CD4-positive, alpha-beta T cell treated with Interleukin-4 for 1 hour (primary cell): ENCODE measurements around the gene GCN1.

ENCODE experiments used
- DNase-seq, 2 donors: peaks; one replicate each; pipeline ENCODE4 v3.0.0-alpha.2; 2020 to 2022

GCN1 gene

DNA sequence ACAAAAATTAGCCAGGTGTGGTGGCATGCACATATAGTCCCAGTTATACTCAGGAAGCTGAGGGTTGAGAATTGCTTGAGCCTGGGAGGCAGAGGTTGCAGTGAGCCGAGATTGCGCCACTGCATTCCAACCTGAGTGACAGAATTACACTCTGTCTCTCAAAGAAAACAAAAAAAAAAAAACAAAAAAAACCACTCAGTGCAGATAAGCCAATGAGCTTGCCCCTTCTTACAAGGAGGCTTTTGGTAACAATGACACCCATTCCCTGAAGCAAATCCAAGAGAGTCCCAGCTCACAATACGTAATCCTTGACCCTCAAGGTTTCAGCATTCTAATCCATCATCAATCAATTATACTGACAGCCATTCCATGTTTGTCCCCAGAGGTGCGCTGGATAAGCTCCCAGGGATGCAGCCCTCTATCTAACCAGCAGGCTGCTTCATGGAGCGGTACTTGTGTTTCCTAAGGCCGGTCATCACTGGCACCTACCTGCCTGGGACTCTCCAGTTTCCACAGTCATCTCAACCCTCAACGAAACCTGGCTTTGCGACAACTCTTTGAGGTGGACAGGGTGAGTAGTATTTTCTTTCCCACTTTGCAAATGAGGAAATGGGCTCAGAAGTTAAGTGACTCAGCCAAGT lies 12.4 kb downstream of the GCN1 start:
- no peak for DNase-seq

DNA sequence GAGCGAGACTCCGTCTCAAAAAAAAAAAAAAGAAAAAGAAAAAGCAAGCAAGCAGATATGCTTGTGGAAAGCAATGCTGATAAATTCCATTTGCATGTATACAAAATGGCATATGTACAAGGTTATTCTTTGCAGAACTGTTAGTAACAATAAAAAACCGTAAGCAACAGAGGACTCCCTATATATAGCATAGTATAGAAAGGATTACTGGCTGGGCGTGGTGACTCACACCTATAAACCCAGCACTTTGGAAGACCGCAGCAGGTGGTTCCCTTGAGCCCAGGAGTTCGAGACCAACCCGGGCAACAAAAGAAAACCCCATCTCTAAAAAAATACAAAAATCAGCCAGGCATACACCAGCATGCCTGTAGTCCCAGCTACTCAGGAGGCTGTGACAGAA lies 13.5 kb downstream of the GCN1 start:
- DNase-seq = no peak

DNA sequence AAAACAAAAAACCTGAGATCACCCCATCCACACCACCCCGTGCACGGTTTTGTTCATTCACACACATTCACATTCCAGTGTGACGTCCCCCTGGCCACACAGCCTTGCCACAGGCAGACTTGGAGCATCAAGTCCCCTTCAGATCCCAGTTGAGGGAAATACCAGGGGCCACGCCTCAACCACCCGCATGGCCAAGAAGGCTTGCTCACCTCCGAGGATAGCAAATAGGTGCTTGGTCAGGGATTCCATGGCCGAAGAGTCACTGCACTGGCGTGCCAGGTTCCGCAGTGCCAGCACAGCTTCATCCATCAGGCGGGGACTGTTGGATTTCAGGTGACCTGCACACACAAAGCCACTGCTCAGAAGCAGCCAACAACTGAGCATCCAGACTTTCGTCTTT lies 19.0 kb downstream of the GCN1 start:
- no peak for DNase-seq

DNA sequence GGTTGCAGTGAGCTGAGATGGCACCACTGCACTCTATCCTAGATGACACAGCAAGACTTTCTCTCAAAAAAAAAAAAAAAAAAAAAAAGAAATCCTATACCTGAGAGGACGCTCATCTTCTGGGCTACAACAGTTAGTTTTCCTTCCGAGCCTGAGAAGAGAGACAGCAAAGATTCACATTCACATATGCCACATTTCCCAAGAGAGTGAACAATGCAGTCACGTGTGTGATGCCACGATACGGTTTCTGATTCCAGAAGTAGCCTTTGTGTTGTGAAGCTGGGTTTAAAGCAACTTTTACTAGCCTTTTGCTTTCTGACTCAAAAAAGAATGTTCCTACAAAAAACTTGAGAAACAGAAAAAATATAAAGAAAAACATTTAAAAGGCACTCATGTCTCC lies 19.5 kb downstream of the GCN1 start:
- no peak for DNase-seq

DNA sequence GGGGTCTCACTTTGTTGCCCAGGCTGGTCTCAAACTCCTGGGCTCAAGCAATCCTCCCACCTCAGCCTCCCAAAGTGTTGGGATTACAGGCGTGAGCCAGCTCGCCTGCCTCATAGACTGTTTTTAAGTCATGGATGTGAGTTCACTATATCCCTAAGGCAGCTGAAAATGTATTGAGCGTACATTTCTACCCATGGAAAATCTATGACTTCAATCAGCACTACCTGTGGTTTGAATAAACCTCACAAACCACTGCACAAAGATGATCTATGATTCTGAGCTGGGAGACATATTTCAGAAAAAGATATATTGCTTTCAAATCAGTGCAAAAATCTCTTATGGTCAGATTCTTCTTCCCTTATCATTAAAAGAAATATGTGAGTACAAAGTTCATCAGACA lies 22.5 kb downstream of the GCN1 start:
- DNase-seq = no peak

DNA sequence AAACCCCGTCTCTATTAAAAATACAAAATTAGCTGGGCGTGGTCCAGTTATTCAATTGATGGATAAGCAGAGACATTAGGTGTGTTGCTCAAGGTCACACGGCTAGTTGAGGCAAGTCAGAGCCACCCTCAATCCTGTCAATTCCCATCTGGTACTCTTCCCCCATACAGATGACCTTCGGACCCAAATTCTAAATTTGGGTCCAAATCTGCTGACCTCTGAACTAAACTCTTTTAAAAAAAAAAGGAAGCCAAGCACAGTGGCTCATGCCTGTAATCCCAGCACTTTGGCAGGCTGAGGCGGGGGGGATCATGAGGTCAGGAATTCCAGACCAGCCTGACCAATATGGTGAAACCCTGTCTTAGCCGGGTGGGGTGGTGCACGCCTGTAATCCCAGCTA lies 23.9 kb downstream of the GCN1 start:
- no peak for DNase-seq

DNA sequence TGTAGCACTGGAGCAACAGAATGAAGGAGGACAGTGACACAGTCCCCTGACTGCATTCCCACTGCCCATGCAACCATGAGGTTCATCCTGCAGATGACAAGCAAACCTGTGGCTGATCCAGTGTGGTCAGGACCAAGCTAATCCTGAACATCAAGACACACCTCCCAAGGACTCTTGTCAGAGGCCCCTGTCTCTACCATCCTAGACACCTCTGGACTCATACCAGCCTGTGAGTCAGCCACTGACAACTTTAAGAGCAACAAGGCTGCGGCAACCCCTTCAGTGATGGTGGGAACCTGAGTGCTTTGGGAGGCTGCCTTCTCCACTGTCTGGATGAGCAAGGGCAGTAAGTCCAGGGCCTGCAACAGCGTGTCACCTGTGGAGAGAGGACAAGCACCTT lies 24.6 kb downstream of the GCN1 start:
- DNase-seq = no peak

DNA sequence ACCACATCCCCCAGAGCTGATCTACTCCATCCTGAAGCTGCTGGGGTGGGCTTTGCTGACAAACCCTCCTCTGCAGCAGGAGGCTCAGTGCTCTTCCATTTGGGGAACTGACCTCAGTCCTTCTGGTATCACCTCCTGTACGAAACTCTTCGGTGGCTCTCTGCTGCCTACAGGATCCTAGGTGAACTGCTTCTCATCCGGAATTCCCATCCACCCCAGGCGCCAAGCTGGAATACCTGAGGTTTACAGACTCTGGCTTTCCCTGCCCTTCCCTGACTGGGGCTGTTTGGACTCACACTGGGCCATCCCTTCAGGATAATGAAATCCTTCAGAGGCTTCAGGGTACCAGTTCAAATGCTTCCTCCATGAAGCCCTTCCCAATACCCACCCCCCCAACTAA lies 26.2 kb downstream of the GCN1 start:
- DNase-seq = no peak

DNA sequence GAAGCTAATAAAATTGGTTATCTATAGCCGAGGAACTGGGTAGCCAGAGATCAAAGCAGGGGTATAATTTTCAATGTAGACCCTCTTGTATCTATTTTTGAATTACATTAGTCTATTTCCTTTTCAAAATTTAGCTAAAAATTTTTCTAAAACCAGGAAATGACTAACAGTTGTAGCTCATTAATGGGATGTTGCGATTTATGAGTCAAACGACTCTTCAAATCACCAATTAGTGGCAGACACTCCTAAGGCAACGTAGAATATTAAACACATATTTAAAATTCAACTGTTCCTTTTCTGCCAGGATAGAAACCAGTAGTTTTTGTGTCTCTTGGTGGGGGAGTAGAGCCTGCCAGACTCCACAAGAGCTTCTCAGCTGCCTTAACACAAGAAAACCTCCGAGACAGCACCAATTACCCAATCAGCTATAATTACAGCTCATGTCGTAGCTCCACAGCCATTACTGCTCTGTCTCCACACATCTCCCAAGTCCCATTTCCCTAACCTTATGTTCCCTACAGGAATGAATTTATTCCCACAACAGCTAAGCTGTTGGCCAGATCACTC lies 26.9 kb downstream of the GCN1 start:
- DNase-seq = no peak

DNA sequence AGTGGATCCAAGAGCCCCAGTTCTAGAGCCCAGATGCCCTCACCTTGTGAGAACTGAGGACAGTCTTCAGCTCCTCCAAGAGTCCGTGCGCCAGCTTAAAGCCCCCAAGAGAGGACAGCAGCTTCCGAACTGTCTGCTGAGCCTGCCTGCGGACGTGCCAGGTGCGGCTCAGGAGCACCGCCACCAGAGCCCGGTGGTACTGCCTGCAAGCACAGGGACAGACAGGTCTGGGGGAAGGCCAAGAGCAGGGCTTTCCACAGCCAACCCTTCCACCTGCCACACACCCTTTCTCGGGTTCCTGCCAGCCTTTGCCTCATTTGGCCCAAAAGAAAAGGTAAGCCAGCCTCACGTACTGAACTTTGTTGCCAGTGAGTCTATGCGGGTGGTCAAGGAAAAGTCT lies 30.2 kb downstream of the GCN1 start:
- DNase-seq = no peak

DNA sequence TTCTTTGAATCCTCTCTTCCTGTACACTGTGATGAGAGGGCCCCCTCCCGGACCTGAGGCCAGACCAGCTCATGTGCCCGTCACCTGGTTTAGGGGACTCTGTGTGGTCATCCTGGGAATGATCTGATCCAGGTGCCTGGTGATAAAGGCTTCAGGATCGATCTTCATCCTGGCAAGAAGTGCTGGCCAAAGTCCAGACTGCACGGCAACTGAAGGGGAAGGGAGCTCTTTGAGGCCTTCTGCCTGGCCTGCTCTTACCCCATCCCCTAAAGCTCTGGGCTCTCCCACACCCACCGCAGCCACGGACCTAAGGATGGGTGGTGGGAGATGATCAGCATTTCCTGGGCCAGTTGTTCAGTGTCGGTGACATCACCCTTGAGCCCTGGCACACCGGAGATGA lies 31.8 kb downstream of the GCN1 start:
- DNase-seq = no peak

DNA sequence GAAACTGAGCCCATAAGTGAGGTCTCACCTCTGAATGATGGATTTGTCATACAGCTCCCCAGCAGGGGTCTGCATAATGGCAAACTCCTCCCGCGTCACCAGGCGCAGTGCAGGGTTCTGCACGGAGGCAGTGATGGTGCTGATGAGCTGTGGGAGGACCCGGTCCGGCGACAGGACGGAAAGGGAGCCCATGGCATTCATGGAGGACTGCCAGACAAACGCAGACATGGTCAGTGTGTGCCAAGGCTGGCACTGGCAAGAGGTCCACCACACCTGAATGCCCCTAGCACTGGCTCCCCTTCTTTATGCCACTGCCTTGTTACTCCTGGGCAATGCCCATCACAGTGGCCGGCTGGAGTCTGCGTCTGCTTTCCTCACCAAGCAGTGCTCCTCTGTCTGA lies 32.7 kb downstream of the GCN1 start:
- no peak for DNase-seq

DNA sequence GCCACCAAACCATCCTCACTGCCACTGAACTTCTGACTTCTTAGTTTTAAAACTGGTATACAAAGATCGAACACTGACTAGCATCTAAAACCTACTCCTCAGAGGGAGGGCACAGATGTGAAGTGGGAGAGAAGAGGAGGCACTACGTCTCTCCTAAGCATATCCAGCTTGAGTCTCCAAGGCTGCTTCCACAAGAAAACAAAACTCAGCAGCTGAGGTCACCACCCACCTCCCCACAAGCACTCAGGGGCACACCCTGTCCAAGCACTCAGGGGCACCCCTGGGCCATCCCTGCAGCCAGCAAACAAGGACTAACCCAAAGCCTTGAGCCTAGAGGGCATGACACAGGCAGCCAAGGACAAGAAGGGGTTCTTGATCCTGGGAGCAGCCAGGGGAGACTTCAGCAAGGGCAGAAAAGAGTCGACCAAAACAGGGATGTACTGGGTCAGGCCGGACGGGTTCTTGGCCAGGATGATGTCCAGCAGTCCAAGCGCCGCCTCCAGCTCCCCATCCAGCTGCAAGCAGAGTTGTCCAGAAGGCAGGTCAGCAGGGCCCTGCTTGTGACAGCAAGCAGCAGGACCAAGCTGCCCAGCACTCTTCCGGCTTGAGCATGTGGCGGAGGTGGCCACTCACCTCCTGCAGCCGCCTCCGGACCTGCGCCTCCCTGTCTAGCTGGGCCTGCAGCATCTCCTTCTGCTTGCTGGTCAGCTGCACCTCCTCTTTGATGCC lies 34.8 kb downstream of the GCN1 start:
- no peak for DNase-seq

DNA sequence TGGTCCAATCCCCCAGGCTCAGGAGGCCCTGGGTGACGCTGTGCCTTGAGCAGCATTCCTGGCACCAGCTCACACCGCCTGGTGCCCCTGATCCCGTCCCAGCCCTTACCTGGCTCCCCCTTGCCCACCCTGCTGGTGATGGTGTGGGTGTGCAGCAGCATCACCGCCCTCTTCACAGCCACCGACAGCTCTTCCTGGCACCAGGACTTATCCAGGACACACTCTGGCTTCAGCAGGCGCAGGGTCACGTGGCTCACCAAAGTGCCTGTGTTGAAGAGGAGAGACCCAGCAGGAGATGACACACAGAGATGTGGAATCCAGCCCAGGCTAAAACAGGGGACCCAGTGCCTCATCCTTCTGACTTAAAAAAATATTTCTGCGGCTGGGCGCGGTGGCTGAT lies 36.2 kb downstream of the GCN1 start:
- DNase-seq = no peak

DNA sequence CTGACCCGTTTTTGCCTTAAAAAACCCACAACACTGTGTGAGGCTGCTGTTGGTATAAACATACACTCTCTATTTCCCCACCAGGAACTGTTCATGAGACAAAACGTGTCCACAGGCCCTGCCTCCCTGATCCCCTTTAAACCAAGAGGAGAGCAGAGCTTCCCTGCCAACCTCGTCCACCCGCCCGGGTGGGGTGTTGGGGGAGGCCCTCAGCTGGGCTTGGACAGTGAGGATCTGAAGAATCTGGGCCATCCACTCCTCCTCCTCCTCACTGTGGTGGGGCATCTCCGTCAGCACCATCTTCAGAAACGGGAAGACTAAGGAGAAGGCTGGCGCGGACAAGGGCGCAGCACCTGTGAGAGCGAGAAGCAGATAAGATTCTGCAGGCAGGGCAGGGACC lies 36.8 kb downstream of the GCN1 start:
- DNase-seq = no peak

DNA sequence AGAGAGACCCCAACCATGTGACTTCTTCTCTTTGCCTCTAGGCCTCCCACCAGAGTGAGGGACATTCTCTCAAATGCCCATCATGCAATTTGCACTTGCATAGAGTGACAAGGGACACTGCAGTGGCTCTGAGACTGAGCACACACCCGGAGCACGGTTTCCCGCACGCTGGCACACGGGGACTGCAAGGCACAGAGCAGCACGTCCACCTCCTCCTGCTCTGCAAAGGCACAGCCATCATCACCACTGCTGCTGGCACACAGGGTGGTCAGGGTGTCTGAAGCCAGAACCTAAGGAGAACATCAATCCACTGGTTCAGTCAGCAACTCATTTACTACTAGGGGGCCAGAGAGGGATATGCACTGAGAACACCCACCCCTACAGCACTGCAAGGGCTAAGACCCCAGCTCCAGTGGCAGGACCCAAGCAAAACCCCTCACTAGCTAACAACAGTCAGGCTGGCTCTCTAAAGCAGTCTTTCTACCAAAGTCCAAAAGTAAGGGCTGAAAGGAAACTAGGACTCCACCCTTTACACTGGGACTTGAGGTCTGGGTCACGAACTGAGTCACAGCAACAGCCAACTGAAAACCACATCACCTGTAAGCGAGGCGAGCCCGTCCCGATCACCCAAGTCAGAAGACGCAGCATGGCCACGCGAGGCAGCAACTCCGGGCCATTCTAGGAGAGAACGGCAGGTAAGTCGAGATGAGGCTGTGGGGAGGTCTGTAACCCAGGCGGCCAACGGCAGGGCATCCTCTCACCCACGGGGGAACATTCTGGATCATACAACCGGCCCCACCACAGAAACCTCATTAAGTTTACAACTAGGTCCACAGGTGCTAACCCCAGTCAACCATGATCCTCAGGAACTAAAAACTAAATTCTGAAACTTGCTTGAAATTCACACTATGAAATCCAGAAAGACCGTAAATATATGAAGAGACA lies 37.9 kb downstream of the GCN1 start:
- DNase-seq = no peak

DNA sequence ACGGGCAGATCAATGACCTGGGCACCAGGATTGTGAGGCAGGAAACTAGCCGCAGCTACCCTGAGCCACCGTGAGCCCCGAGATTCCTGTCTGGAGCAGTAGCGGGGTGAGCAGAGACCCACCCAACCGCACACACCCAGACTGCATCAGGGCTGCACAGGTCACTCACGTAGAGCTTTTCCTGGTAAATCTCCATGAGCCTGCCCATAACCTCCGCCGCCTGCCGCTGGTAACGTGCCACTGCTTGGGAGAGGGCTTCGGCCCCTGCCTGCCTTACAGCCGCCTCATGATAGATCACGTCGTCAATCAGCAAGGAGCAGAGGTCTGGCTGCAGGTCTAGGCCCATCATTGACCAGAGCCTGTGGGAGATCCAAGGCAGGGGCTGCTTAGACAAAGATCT lies 39.4 kb downstream of the GCN1 start:
- no peak for DNase-seq

DNA sequence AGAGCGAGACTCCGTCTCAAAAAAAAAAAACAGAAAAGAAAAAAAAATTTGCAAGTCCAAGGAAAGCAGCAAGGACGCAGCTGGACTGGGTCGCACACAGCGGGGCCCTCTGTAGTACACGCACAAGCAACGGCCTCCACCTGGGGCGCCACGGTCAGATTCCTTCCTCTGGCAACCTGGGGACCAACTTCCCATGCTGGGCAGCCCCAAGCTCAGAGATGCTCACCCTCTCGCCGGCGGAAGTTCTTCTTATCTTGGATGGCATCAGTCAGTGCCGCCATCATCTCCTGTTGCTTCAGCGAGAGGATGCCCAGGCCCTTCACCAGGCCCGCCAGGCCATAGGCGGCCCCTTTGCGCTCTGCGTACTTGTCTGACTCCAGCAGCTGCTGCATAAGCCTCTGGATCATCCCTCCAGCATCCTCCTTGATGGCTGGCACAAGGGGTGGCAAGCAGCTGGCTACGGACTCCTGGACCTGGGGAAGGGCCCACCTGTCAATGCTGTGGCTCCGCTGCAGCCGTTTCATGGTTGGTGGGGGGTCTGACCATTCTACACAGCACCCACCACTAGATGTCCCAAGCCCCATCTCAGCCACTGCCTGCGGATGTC lies 43.5 kb downstream of the GCN1 start:
- DNase-seq = no peak

DNA sequence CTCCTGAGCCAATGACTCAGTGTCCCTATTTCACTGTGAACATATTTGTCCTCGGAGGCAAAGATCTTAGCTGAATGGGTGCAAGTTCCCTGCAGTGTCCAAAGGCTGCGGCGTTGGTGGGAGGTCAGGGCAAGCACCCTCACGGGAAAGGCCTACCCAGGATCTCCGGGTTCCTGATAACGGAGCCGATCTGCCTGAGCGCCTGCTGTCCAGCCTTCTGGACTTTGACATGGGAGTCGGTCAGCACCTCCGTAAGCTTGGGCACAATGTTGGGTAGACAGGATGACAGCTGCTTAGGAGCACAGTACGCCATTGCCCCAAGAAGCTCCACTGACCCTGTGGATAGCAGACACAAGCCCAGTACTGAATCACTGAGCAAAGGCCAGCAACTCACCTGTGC lies 46.5 kb downstream of the GCN1 start:
- DNase-seq = no peak

DNA sequence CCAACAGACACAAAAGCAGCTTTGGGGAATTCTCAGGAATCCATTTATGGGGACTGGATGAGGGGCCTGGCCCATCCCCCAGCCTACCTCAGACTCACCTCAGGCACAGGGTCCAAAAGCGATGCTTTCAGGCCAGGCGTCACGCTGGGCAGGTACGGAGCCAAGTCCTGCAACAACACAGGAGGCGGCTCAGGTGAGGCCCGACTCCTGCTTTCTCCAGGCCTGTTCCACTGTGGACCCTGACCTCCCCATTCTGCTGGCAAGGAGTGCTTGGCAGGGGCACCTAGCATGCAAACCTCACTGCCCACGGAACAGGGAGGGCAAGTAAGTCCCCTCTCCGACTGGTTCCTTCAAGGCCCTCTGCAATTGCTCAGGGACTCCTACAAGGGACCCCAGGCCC lies 49.4 kb downstream of the GCN1 start:
- DNase-seq = no peak

DNA sequence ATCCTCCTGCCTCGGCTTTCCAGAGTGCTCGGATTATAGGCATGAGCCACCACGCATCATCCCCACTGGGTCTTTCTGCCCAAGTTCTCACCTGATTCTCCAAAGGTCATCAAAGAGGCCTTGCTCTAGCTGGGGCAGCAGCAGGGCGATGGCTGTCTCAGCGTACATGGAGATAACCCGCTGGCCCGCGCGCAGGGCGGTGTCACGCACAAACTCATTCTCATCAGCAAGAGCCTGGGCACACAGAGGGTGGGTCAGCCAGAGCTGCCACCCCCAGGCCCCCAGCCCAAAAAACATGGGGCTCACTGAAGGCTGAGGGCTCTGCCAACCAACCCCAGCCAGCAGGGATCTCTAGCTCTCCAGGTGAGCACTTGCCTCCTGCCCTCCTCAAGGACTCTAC lies 50.3 kb downstream of the GCN1 start:
- DNase-seq = no peak

DNA sequence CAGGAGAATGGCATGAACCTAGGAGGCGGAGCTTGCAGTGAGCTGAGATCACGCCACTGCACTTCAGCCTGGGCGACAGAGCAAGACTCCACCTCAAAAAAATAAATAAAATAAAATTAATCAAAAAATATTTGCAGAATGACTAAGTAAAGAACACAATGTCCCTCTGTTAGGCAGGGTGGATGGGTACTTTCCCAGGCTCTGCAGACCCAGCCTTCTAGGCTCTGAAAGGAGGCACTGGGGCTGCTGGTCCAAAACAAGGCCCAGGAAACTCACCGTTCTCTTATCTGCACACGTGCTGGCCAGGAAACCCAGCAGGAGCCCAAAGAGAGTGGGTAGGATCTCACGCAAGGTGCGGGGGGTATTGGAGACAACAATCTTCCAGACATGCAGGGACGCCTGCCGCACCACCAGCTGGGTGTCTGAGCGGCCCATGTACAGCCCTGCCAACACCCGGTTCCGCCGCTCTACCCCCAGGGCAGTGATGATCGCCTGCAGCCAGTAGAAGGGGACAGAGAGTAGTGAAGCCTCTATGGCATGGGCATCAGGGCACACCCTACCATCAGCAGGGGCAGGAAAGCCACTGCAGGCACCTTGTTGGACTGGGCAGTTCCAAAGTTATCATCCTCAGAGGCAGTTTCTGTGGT lies 52.2 kb downstream of the GCN1 start:
- no peak for DNase-seq

DNA sequence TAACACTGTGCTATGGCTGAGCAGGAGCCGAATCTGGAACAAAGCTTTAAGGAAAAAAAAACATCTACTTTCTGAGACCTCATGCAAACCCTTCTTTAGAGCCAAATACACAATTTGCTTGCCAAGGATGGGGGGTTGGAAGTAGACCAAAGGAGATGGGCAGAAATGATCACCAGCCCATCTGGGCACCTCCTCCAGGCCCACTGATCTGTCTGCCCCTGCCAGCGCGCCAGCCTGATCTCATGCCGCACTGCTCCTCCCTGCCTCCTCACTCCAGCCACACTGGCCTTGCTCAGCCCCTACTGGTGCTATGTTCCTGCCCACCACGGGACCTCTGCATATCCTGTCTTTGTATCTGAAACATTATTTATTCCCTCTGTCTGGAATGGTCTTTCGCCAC lies 53.2 kb downstream of the GCN1 start:
- DNase-seq = no peak
